Body of pancreas (tissue), 4 donors: ENCODE data around the gene NIPAL3. TPM values are rescaled to one million over a fixed set of nuclear protein-coding genes. Genes with fewer than 3 reads are reported as not detected.

Experiments used
- ATAC-seq: fragments of 150-250 bp; one replicate; pipeline ENCODE4 v1.9.1; 2016
- DNase-seq, 4 donors: peaks; one replicate each; pipeline ENCODE4 v3.0.0-alpha.2; 2019
- H3K27ac ChIP-seq, 4 donors: fragments of 200-600 bp; sonication (generic); 1 replicate in 3 of 4; 2 replicates in 1 of 4; pipeline versions ENCODE4 v1.5.1 to v1.6.1; 2016 to 2019; ENCODE audit warnings: mild to moderate bottlenecking in 1 of 4, mixed read lengths in 1 of 4, moderate library complexity in 1 of 4
- H3K27me3 ChIP-seq, 2 donors: fragments of 200-600 bp; sonication (generic); one replicate each; pipeline ENCODE4 v1.6.0; 2016; ENCODE audit warnings: mild to moderate bottlenecking in 1 of 2
- H3K36me3 ChIP-seq, 2 donors: fragments of 200-600 bp; sonication (generic); replicated peaks in 1 of 2; 2 replicates each; pipeline ENCODE4 v1.5.1; 2016; ENCODE audit warnings: low read depth in 2 of 2; ENCODE audit not compliant: insufficient read depth in 1 of 2
- H3K4me1 ChIP-seq: fragments of 200-600 bp; sonication (generic); one replicate; pipeline ENCODE4 v1.6.0; 2016
- H3K4me3 ChIP-seq, 2 donors: fragments of 200-600 bp; sonication (generic); 1 replicate in 1 of 2; 2 replicates in 1 of 2; pipeline ENCODE4 v1.5.1; 2016 to 2019
- H3K9me3 ChIP-seq, 3 donors: fragments of 200-600 bp; sonication (generic); 1 replicate in 2 of 3; 2 replicates in 1 of 3; pipeline ENCODE4 v1.5.1; 2016
- CTCF ChIP-seq, 7 experiments: fragments of 450-650 bp in 4 of 7; fragments of 200-600 bp in 3 of 7; sonication (generic) in 3 of 7; IDR thresholded peaks; one replicate each; pipeline ENCODE4 v1.5.1; 2016 to 2019; ENCODE audit warnings: antibody characterized with exemption in 7 of 7
- POLR2A ChIP-seq, 3 donors: fragments of 450-650 bp; IDR thresholded peaks; one replicate each; pipeline ENCODE4 v1.6.1; 2016; ENCODE audit warnings: antibody characterized with exemption in 3 of 3, mild to moderate bottlenecking in 2 of 3
- WGBS, 2 donors: methylation state at CpG; one replicate each; pipeline ENCODE4 v1.1.5; 2017; 5-methylcytosine and 5-hydroxymethylcytosine counted together
- intact Hi-C: fragments of 100-400 bp; cut with DNase I; formaldehyde crosslinking; loops from one replicate; pipeline ENCODE4 v1.15.1; 2023
- total RNA-seq, 2 donors: library from RNA; depleted of rRNA; stranded (reverse); fragments of >200 nt; gene quantifications; one replicate each; pipeline ENCODE4 v1.1.0, GENCODE V29; 2016

NIPAL3 gene
- total RNA-seq, 2 donors from 2014 or later = 36.8 to 65.9 TPM

GRCh38 chr1:24465099-24465498, 49.5 kb downstream of the NIPAL3 start:
- TF ChIP-seq POLR2A (IDR thresholded peaks at IDR 0.05) (no peak), CTCF (IDR thresholded peaks at IDR 0.05) (no peak)
- Histone ChIP-seq H3K27ac (no peak overlapping the region), H3K27me3 (no peaks in the 10 kb centered on the region), H3K36me3 (peaks cover 0 to 7% of the 10 kb centered on the region in 2 donors), H3K4me3 (no peak overlapping the region), H3K4me1 (no peaks in the 10 kb centered on the region), H3K9me3 (no peaks in the 10 kb centered on the region)
- intact Hi-C loops = no loop called here
- 69 to 76% methylated on average over 4 of the region's 4 CpGs for WGBS, 2 donors
- ATAC-seq = no peak
- no peak for DNase-seq

DNA sequence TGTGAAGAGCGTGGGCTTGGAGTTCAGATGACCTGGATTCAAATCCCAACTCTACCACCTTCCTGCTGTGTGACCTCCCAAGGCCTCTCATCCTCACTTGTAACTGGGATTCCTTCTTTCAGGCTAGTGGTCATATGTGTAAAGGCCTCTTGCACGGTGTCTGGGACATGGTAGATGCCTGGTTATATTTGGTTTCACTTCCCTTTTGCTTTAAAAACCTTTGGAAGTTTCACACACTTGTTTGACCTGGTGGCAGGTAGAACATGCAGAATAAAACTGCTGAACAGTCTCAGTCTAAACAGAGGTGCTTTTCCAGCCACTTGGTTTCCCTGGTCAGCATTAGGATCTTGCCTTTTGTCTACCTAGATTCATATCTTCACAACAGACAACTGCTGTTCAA, 50.0 kb downstream of the NIPAL3 start:
- Histone ChIP-seq H3K27me3 (no peaks in the 10 kb centered on the region), H3K36me3 (peaks cover 0 to 7% of the 10 kb centered on the region in 2 donors), H3K27ac (no peak overlapping the region), H3K4me3 (no peak overlapping the region), H3K9me3 (no peaks in the 10 kb centered on the region), H3K4me1 (no peaks in the 10 kb centered on the region)
- no peak for TF ChIP-seq CTCF (IDR thresholded peaks at IDR 0.05)
- no peak for TF ChIP-seq POLR2A (IDR thresholded peaks at IDR 0.05)
- DNase-seq (no peak), ATAC-seq (no peak)
- intact Hi-C loops = no loop called here
- 94 to 97% methylated on average over 2 of the region's 2 CpGs for WGBS, 2 donors

DNA sequence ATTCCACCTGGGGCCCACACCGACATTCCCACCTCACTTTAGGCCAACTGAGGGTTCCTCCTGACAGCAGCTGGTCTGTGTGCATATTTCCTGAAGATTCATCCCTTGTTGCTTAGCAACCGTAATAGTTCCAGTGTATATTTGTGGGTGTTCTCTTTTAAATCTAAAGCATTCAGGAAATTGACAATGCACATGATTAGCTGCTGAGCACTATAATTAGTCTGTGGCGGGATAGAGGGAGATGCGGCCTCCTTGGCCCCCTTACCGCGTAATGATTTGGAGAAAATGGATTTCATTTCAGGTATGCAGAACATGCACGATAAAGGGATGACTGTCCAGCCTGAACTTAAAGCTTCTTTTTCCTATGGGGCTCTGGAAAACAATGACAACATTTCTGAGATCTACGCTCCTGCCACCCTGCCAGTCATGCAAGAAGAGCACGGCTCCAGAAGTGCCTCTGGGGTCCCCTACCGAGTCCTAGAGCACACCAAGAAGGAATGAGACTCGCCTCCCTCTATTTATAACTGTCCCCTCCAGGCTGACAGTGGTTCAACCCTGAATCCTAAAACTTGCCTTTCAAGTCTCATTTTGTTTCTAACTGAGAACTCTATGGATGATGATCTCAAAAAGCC, 53.2 kb downstream of the NIPAL3 start:
- intact Hi-C loops = no loop called here

GRCh38 chr1:24470592-24470991, 55.0 kb downstream of the NIPAL3 start:
- H3K27me3 ChIP-seq = no peaks in the 10 kb centered on the region
- H3K4me1 ChIP-seq = peaks cover 18% of the 10 kb centered on the region
- H3K9me3 ChIP-seq = no peaks in the 10 kb centered on the region
- whole genome bisulfite sequencing, 2 donors = 83 to 100% methylated on average over 2 of the region's 2 CpGs
- TF ChIP-seq POLR2A (IDR thresholded peaks at IDR 0.05) = no peak
- TF ChIP-seq CTCF (IDR thresholded peaks at IDR 0.05) = no peak
- DNase-seq (no peak), ATAC-seq (no peak)
- peaks cover 0 to 5% of the 10 kb centered on the region in 2 donors for H3K36me3 ChIP-seq
- H3K27ac ChIP-seq = no peak overlapping the region
- intact Hi-C loops = no loop called here
- H3K4me3 ChIP-seq = no peak overlapping the region

More for the DNA sequence above, 53.2 kb downstream of the NIPAL3 start:
- Histone ChIP-seq H3K4me1 (peaks cover 16% of the 10 kb centered on the region), H3K27me3 (no peaks in the 10 kb centered on the region), H3K27ac (no peak overlapping the region), H3K36me3 (peaks cover 0 to 5% of the 10 kb centered on the region in 2 donors), H3K9me3 (no peaks in the 10 kb centered on the region), H3K4me3 (no peak overlapping the region)
- no peak for DNase-seq
- TF ChIP-seq POLR2A (IDR thresholded peaks at IDR 0.05) = no peak
- no peak for TF ChIP-seq CTCF (IDR thresholded peaks at IDR 0.05)
- WGBS, 2 donors = 86 to 87% methylated on average over 11 of the region's 11 CpGs
- ATAC-seq = no peak
